Measurements from ENCODE around the gene PPM1L.

Gene PPM1L

DNA sequence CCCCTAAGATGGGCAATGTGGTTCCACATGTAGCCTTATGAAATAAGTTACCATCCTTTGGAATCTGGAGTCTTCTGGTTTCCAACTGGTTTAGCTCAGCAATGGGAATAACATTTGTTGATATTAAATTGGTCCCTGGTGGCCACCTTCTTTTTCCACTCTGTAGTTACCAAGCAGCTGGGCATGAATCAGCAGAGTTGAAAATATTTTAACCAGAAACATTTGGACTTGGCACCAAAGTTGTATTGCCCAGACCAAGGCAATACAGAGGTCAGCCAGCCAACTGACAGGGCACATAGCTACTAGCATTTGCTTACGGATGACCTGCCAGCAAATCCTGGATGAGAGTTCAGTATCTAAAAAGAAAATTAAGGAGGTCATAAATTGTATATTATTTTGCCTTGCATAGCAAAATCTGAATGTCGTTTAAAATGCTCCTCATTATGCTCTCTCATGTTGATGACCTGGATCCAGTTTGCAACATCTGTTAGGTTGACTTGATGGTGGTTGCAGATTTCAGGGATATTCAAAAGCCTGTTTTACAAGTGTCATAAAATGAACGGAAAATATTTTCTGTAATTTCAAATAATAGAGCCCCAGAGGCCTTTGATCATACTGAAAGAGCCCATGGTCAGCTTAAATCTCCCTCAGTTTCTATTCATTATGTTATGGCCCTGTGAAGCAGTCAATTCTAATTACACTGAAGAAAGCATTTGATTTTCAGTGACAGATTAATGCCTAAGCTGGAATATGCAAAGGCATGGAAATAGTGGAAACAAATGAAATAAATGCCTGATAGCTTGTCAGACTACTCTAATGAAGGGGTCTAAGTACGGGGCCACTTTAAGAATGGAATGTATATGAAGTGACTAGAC lies 54.6 kb downstream of the PPM1L start:
- no peak for DNase-seq

DNA sequence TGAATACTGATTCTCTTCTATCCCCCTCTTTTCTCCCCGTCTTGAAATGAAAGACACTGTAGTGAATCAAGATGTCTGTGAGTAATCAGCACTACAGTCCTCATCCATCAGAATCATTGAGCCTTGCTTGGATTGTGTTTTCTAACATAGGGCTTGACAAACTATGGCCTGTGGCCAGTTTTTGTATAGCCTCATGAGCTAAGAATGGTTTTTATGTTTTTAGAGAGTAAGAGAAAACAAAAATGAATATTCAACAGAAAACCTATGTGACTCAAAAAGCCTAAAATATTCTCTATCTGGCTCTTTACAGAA lies 55.2 kb downstream of the PPM1L start:
- DNase-seq, result no peak

- DNase-seq, result no peak
Observed at GRCh38 chr3:160812304-160812703, 56.3 kb downstream of the PPM1L start.

GRCh38 chr3:160815280-160815679 lies 59.2 kb downstream of the PPM1L start:
- DNase-seq, result no peak

DNA sequence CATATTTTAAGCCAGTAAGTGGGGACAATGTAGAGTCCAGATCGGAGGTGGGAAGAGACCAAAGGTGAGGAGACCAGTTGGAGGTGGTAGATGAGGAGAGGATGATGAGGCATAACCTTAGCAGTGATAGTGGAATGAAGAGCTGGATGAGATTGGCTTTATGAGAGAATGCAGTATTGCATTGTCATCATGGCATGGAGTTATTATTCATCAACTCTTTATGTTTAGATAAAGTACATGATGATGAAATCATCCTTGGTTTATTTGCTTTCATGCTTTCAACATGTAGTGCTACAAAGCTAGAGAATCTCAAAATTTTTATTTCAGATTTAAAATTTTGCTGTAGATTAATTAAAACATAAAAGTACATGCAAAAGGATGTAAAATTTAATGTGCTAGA lies 64.0 kb downstream of the PPM1L start:
- no peak for DNase-seq

GRCh38 chr3:160820430-160820829 lies 64.4 kb downstream of the PPM1L start:
- DNase-seq, result no peak

DNA sequence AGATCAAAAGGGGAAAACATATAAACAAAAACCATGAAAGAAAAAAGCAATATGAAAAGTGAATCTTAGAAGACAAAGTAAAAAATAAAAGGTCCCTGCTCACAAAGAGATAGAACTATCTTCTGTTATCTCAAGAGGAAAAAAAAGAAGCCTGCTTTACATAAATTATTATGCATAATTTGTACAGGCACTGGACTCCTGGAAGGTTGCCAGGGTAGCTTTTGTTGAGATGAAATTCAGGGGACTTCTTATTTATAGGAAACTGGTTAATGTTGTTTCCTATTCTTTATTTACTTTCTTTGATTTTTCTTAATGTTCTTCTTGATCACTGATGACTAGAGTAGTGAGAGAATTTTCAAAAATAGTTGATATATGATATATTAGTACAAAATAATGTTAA lies 66.9 kb downstream of the PPM1L start:
- DNase-seq, result no peak

GRCh38 chr3:160825311-160825800 lies 69.3 kb downstream of the PPM1L start:
- DNase-seq, result no peak

GRCh38 chr3:160826408-160826807 lies 70.4 kb downstream of the PPM1L start:
- DNase-seq, result no peak

DNA sequence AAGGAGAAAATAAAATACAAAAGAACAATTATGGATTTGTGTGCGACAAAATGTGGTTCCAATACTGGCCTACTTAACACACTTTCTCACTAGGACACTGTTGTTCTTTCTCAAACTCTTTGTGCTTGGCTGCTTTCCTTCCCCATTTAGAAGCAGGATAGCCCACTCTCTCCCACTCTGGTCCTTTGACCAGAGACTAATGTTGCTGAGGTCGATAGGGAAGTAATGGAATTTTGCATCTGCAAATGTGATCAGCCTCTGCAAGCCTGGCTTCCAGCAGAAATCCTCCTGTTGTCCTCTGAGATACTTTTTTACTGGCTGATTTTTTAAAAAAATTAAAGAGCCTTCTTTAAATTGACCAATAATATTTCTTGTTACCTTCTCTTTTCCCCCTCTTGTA lies 71.0 kb downstream of the PPM1L start:
- DNase-seq, result no peak

DNA sequence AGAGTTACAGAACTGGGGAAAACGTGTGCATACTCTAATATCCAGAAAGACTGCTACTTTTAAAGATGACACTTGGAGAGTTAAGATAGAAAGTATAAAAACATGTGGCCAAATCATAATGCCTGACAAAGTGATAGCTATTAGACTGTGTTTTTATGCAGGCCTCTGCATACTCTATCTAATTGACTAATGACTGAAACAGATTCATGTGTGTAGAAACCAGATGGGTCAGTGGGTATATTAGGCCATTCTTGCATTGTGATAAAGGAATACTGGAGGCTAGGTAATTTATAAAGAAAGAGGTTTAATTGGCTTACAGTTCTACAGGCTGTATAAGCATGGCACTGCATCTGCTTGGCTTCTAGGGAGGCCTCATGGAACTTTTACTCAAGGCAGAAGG lies 71.5 kb downstream of the PPM1L start:
- no peak for DNase-seq

GRCh38 chr3:160828880-160829279 lies 72.8 kb downstream of the PPM1L start:
- no peak for DNase-seq

- no peak for DNase-seq
Observed at GRCh38 chr3:160829486-160830009, 73.5 kb downstream of the PPM1L start.

GRCh38 chr3:160830796-160831195 lies 74.8 kb downstream of the PPM1L start:
- DNase-seq, result no peak

- DNase-seq, result no peak
Observed at GRCh38 chr3:160831401-160831800, 75.4 kb downstream of the PPM1L start.

DNA sequence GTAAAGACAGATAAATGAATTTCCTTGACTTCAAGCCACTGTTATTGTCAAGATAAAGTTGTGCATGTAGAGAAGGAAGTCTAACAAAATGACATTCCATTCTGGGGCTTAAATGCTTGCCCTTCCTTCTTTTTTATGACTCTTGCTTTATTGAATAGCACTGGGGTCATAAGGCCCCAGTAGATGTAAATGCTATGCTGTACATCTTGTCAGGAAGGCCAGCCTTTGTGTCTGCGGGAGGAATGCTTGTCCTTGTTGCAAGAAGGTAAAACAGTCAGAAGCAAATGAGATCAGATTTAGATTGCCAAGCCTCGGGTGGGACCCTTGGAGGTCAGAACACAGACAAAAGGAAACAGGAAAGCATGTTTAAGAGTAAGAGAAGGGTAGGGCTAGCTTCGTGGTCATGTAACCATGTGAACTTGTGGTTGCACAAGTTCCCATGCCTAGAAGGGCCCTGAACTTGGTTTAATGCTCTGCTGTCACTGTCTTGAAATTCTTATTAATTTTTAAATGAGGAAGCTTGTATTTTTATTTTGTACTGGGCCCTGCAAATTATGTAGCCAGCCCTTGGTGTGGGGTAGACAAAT lies 81.5 kb downstream of the PPM1L start:
- DNase-seq, result no peak

DNA sequence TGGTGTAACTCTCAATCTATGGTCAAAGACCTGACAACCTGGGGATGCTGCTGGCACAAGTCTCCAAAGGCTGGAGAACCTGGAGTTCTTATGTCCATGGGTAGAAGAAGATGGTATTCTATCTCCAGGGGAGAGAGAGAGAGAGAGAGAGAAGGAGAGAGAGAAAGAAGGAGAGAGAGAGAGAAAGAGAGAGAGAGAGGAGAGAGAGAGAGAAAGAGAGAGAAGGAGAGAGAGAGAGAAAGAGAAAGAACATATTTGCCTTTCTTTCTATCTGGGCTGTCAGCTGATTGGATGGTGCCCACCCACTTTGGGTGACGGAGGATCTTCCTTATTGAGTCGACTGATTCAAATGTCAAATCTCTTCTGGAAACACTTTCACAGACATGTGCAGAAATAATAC lies 84.6 kb downstream of the PPM1L start:
- no peak for DNase-seq

GRCh38 chr3:160841455-160841854 lies 85.4 kb downstream of the PPM1L start:
- no peak for DNase-seq

DNA sequence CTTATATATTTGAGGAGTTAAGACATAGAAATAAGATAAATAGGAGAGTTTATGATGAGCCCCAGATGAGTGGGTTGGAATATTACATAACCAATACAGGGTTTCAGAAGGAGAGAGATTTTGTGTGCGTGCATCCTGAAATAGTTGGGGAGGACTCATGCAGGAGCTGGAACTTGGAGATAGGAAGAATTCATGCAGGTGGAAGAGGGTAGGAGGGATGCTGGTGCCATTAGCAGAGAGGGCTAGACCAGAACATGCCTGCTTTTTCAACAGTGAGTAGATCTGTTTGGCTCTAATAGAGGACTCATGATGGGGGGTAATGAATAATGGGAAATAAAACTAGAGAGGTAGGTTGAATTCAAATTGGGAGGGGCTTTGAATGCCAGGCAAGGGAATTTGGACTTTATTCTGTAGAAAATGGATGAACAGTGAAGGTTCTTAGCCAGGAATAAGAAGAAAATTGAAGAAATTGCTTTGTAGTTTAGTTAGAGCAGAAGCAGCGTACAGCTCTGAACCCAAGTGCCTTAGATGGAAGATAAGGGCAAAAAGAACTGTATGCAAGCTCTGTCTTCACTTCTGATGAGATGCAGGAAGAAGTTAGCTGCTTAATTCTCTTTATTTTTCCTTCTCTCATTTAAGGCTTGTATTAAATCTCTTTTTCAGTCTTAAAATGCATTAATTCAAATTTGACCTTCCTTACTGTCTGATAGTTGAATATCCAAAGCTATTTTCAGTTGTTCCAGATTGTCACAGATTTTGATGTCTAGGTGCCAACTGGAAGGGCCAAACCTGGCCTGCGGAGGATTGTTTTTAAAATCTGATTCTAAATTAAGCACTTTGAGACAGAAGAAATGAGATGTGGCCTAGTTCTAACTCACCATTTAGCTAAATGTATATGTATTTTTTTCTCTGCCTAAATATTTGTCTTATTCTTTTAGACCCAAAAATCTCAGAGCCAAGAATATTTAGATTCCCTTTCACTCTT lies 86.3 kb downstream of the PPM1L start:
- no peak for DNase-seq

- DNase-seq, result no peak
Observed at GRCh38 chr3:160851629-160852210, 95.7 kb downstream of the PPM1L start.

DNA sequence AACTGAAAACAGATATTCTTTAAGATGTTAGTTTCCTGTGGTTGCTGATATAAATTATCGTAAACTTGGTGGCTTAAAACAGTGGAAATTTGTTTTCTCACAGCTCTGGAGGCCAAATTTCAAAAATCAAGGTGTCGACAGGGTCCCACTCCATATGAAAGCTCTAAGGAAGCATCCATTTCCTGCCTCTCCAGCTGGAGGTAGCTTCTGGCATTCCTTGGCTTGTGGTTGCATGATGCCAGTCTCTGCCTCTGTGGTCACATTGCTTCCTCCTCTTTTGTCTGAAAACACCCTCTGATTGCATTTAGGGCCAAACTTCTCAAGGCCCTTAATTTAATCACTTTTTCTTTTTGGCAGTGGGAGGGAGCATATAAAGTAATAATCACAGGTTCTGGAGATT lies 96.8 kb downstream of the PPM1L start:
- DNase-seq, result no peak

DNA sequence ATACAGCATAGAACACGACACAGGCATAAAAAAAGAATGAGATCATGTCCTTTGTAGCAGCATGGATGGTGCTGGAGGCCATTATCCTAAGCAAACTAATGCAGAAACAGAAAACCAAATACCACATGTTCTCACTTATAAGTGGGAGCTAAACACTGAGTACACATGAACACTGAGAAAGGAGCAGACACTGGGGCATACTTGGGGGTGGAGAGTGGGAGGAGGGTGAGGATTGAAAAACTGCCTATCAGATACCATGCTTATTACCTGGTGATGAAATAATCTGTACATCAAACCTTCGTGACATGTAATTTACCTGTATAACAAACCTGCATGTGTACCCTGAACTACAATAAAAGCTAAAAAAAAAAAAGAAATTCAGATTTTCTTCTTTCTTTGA lies 100.4 kb downstream of the PPM1L start:
- no peak for DNase-seq

All from NCI-H345 (cell line).